Measurements from ENCODE around the gene CAMK2G.
"Not testable (repeated sequence)": the region's sequence is repeated elsewhere in the genome, so short reads cannot be mapped to it uniquely, and the experiment has no call there.

CAMK2G gene

DNA sequence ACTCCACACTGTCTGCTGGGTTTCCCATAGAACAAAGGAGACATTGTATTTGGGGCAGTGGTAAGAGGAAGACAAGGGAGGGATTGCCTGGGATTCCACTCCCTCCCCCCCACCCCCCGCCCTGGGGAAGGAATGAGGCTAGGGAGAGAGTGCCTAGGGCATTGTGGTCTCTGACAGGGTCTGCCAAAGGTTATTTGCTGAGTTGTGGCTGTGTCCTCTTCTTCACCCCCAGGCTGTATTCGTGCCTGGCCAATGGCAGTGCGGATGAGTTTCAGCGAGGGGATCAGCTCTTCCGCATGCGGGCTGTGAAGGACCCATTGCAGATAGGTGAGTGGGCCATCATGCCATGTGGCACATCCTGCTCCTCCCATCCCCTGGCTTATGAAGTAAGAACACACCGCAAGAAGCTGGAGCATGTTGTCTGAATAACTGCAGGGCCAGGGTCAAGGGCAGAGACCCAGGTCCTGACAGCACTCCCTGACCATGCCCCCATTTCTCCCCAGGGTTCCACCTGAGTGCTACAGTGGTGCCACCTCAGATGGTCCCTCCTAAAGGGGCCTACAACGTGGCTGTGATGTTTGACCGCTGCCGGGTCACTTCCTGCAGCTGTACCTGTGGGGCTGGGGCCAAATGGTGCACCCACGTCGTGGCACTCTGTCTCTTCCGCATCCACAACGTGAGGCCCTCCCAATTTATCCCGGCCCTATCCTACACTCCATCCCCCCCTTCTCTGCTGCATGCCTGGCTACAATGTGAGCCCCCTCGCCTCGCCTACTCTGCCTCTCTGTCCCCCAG is 85.3 kb downstream of the CAMK2G start:
- no peak for DNase-seq

DNA sequence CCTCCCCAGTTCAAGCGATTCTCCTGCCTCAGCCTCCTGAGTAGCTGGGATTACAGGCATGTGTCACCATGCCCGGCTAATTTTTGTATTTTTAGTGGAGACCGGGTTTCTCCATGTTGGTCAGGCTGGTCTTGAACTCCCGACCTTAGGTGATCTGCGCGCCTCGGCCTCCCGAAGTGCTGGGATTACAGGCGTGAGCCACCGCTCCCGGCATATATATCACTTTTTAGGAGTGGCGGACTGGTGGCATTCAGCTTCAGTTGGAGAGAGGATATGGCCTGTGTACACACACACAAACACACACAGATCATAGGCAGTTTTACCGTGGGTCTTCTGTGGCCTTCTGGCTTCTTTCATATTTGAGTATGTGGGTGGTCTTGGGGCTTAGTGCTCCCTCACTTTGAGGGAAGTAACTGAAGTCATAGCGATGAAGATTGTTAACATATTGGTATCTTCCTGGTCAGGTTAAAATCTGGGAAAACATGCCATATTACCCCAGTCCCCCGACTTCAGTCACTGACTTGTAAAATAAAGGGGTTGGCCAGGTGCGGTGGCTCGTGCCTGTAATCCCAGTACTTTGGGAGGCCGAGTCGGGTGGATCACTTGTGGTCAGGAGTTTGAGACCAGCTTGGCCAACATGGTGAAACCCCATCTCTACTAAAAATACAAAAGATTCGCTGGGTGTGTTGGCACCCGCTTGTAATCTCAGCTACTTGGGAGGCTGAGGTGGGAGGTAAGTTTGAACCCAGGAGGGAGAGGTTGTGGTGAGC is 87.1 kb downstream of the CAMK2G start:
- DNase-seq = not testable (repeated sequence)

DNA sequence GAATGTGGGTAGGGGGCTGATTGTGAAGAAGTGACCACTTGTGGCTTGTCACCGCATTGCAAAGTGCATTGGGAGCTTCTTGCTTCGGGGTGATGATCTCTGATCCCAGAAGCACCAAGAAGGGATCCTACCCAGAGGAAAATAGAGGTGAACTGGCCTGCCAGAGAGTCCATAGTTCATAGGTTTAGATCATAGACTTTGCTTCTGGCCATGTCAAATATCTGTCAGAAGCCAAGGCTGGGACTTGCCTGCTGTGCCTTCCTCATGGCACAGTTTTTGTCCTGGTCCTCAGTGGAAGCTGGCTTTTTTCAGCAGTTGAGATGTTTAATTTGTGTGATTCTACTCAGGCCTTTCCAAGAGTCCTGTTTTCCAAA is 87.9 kb downstream of the CAMK2G start:
- no peak for DNase-seq

DNA sequence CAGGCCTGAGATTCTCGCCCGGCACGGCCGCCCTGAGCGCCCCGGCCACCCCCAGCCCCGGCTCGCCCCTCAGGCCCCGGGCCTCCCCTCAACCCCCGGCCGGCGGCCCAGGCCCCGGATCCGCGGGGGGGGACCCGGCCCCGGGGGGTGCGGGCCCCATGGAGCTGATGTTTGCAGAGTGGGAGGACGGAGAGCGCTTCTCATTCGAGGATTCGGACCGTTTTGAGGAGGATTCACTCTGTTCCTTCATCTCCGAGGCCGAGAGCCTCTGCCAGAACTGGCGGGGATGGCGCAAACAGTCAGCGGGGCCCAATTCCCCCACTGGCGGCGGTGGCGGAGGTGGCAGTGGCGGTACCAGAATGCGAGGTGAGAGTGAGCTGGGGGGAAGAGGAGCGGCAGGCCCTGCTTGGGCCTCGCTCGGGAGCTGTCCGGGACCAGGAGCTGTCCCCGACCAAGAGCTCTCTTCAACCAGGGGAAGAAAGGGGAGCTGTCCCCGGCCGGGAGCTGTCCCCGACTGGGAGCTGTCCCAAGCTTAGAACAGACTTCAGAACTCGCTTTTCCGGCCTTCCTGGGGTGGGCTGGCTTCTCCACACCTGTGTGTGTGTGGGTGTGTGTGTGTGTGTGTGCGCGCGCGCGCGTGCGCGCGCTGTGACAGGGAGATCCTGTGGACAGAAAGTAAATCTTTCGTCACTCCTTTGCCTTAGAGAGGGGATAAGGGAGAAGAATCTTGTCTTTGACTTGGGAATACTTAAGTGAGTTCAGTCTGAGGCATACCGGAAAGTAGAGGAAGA is 88.4 kb downstream of the CAMK2G start:
- DNase-seq = no peak

DNA sequence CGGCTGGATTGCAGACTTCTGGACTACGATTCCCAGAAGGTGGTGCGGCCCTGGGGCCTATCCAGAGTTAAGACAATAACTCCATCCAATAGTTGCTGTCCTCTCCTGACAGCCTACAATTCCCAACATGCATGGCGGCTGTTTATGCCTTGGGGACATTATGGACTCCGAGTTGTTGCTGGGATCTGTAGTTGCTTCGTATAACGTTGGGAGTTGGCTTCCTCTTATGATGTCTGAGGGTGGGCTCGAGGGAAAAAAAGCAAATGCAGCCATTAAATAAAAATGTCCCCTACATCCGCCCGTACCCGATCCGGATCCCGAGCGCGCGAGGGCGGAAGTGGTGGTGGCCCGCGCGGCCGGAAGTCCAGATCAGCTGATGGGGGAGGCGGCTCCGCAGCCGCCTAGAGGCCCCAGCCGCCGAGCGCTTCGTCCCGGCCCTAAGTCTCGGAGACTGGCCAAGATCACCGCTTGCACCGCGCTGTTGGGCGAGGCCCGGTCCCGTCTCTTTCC is 89.1 kb downstream of the CAMK2G start, which contains the start of gene ZSWIM8:
TSS of gene ZSWIM8 (plus strand) at position 396 of the 510 bp plus-strand sequence. CDS start 273 bp downstream, outside the sequence.
- DNase-seq = peak; percentile 87

DNA sequence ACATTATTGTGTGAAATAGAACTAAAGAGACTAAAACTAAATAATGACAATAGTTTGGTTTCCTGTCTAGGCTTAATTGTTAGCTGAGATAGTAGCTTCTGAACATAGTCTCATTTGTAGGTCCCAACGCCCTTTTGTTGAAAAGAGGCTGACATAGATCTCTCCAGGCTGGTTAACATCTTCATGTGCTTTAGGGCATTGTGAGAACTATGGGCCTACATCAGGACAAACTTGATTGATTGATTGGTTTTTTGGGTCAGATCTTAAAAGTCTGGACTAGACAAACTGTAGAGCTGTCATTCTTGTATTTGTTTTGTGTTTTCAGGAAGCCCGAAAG is 91.6 kb downstream of the CAMK2G start:
- no peak for DNase-seq

DNA sequence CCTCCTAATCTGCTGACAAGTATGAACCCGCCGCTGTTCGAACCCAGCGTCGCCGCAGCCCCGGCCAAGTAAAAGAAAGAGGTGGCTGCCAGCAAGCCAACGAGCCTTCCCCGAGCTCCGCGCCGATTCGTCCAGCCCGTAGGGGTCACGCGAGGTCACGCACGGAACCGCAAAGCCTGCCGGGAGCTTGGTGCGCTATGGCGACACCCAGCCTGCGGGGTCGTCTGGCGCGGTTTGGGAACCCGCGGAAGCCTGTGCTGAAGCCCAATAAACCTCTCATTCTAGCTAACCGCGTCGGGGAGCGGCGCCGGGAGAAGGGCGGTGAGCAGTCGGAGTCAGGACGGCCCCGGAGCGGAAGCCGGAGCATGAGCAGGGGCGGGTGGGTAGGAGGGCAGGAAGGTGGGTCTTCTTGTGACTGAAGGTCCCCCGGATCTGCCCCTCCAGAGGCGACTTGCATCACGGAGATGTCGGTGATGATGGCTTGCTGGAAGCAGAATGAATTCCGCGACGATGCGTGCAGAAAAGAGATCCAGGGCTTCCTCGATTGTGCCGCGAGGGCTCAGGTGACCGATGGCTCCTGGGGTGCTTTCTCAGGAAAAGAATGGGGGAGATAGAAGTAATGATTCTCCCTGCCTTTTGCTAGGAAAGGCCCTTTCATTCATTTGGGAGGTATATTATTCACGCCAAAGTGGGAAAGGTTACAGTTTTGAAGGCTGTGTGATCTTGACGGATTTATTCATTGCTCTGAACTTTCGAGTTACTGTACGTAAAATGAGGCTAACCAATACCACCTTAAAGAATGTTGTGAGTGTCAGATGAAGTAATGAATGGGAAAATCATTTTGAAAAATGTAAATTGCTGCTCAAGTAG is 92.2 kb downstream of the CAMK2G start, which contains the start of gene CHCHD1:
TSS of gene CHCHD1 (plus strand) at position 170 of the 870 bp plus-strand sequence. CDS start at position 198, 28 bp downstream.
- DNase-seq = peak; percentile 82

DNA sequence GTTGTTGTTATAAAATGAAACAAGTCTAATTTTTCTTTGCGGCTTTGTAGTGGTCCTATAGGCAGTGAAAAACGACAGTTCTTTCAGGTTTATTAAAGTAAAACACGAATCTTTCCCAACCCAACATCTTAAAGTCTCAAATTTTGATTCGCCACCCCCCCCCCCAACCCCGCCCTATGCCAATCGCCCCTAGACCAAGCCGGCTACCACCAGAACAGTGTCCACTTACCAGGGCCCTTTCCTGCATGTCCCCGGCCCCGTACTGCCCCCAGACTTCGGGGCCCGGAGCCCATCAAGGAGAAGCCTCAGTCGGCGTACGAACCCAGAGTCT is 92.8 kb downstream of the CAMK2G start:
- DNase-seq = no peak

DNA sequence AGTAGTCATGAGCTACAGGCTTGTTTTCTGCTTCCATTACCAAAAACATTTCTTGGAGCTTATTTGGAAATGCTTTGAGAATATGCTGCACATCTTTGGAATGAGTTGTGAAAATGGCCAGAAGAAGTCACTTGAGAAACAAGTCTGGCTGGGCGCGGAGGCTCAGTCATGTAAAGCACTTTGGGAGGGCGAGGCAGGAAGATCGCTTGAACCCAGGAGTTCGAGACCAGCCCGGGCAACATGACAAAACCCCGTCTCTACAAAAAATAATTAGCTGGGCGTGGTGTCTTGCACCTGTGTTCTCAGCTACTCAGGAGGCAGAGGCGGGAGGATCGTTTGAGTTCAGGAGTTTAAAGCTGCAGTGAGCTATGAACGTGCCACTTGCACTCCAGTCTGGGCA is 93.4 kb downstream of the CAMK2G start:
- DNase-seq = no peak

DNA sequence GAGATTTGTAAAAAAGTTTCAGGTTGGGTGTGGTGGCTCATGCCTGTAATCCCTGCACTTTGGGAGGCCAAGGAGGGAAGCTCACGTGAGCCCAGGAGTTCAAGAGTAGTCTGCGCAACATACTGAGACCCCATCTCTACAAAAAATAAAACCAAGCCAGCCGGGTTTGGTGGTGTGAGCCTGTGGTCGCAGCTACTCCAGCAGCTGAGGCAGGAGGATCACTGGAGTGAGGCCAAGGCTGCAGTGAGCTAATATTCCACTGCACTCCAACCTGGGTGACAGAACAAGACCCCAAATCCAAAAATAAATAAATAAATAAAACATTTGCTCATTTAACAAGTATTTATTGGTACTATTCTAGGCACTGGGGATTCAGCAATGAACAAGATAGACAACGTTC is 94.1 kb downstream of the CAMK2G start:
- no peak for DNase-seq

DNA sequence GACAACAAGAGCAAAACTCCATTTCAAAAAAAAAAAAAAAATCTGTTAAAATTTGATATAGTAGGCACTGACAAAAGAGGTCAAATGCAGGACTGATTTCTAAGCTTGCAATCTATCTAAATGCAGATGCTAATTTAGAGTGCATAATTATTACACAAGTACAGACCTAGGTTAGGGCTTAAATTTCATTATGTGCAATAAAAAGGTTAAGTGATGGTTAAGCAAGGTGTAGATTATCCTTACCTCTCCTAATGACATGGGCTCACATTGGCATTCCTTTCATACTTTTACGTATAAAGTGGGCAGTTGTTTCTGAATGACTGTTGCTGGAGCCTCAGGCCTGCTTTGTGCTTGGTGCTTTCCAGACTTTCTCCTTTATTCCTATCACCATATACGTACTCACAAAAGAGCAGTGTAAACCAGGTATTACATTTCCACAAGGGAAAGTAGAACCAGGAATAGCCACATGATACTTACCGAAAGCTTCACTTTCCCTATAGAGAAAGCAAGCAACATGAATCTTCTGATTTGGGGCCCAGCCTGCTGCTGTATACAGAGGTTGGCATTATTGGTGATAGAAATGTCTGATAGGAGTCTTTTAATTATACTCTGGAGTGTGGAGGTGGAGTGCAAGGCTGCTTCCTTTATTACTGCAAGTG is 94.7 kb downstream of the CAMK2G start:
- DNase-seq = no peak

DNA sequence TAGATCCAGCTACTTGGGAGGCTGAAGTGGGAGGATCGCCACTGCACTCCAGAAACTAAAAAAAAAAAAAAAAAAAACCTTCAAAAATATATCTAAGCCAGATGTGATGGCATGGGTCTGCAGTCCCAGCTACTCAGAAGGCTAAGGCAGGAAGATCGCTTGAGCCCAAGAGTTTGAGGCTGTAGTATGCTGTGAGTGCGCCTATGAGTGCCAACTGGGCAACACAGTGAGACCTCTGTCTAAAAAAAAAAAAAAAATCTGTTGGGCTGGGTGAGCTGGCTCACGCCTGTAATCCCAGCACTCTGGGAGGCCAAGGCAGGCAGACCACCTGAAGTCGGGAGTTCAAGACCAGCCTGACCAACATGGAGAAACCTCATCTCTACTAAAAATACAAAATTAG is 95.3 kb downstream of the CAMK2G start:
- DNase-seq = no peak

DNA sequence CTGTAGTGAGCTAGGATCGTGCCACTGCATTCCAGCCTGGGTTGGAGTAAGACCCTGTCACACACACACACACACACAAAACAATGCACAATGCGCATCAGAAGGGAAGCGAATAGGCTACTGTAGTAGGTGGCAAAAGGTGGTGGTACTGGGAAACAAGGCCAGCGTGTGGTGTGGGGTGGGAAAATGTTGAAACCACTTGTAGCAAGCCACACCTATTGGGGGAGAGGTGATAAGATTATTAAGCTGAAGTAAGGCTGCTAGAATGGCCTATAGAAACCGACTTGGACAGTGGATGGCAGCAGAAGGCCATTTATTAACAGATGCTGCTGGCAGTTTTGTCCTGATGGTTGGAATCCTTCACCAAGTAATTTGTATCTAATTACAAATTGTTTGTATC is 99.7 kb downstream of the CAMK2G start:
- no peak for DNase-seq

DNA sequence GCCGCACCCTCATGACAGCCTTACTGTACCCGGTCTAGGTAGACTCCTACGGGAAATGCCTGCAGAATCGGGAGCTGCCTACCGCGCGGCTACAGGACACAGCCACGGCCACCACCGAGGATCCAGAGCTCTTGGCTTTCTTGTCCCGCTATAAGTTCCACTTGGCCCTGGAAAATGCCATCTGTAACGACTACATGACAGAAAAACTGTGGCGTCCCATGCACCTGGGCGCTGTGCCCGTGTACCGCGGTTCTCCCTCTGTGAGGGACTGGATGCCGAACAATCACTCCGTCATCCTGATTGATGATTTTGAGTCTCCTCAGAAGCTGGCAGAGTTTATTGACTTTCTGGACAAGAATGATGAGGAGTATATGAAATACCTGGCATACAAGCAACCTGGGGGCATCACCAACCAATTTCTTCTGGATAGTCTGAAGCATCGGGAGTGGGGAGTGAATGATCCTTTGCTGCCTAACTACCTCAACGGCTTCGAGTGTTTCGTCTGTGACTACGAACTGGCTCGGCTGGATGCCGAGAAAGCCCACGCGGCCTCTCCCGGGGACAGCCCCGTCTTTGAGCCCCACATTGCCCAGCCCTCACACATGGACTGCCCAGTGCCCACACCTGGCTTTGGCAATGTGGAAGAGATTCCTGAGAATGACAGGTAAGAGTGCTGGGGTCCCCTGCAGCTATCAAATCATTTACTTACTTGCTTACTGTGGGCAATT is 101.0 kb downstream of the CAMK2G start:
- no peak for DNase-seq

DNA sequence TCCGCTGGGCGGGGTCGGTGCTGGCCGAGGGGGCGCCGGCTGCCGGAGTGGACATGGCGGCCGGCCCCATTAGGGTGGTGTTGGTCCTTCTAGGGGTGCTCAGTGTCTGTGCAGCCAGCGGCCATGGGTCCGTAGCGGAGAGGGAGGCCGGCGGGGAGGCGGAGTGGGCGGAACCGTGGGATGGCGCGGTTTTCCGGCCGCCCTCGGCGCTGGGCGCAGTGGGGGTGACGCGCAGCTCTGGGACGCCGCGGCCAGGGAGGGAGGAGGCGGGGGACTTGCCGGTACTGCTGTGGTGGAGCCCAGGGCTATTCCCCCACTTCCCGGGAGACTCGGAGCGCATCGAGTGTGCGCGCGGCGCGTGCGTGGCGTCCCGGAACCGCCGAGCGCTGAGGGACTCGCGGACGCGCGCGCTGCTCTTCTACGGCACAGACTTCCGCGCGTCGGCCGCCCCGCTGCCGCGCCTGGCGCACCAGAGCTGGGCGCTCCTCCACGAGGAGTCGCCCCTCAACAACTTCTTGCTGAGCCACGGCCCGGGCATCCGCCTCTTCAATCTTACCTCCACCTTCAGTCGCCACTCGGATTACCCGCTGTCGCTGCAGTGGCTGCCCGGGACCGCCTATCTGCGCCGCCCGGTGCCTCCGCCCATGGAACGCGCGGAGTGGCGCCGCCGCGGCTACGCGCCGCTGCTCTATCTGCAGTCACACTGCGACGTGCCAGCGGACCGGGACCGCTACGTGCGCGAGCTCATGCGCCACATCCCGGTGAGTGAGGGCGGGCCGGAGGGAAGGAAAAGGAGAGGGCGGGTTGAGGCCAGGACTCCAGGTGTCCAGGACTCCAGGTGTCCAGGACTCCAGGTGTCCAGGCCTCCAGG is 101.8 kb downstream of the CAMK2G start:
- DNase-seq = peak; percentile 76

DNA sequence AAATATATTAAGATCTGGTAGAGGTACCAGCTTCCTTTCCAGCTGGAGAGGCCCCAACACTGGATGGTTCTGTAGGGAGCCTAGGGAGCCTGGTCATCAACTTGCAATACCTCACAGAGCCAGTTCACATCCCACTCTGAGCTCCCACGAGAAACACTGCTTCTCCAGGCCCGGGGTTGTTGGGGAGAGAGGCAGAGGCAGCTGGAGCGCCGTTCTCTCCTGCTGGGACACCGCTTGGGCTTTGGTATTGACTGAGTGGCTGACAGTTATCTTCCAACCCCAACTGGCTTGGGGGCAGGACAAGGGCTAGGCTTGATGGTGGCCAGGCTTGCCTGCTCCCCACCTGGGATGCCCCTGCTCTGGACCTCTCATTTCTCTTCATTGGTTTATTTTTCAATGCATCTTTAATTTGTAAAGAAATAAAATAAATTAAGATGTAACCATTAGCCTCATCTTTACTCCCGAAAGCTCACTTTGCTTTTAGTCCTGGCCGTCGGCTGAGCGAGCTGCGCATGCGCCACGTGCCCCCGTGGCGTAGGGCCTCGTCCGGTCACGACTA is 102.6 kb downstream of the CAMK2G start:
- no peak for DNase-seq

DNA sequence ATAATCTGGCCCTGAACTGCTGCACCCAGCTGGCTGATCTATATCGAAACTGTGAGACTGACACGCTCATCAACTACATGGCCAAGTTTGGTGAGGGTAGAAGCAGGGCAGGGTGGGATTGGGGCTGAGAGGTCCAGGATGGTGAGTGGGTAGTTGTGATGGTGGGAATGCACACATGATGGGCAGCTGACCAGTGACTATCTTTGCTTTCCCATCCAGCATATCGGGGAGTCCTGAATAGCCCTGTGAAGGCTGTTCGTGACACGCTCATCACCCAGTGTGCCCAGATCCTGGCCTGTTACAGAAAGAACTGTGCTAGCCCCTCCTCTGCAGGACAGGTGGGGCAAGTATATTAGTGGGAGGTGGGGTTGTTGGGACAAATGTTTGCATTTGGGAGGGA is 105.0 kb downstream of the CAMK2G start:
- no peak for DNase-seq

DNA sequence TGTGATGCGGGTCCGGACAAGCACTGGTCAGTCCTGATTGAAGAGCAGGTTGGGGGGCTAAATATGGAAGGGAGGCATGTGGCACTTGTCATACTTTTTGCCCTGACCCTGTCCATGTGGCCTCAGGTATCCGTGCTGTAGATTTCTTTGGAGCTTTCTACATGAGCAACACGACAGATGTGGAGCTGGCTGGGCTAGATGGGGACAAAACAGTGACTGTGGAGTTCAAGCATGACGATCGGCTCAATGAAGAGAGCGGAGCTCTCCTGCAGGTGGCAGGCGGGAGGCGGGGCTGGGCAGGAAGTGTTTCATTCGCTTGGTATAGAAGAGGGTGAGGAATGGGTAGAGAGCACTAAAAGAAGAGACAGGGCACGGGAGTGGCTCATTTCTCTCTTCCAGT is 105.5 kb downstream of the CAMK2G start:
- DNase-seq = no peak

DNA sequence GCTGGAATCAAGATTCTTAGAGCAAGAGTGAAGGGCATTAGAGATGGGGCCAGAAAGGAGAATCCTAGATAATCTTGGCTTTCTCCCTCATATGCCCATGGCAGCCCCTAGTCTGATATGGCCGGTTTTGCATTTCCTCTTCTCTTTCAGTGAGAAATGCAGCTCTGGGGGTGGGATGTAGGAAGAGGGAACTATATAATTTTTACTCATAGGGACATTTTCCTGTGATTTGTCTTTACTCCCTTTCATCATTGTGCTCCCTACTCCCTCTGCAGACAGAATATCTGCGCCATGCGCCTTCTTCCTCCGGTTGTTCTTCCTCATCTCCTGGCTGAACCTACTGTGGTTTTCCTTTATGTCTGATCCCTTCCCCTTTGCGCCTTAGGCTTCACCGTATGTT is 109.3 kb downstream of the CAMK2G start:
- no peak for DNase-seq

DNA sequence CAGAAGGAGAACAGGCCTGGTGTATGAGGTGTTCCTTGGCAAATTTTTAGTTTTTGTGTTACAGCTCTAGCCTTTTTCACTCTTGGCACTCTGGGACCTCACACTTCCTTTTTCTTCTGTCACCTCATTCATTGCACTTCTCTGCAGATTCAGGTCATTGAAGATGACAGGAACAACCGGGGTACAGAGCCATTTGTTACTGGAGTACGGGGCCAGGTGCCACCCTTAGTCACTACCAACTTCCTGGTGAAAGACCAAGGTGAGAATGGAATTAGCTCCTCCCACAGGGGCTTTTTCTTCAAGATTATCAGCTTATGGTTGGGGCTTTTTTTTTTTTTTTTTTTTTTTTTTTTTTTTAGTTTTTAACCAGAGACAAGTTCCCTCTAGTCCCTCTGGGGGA is 111.0 kb downstream of the CAMK2G start:
- DNase-seq = no peak
